B cell (primary cell): Measurements from ENCODE around the gene ERC1. TPM values are rescaled to one million over a fixed set of nuclear protein-coding genes. Genes with fewer than 3 reads are reported as not detected.

Experiments used
- ATAC-seq: fragments of 200-7000 bp; cut with Tn5 transposase; one replicate; pipeline ENCODE4 v1.10.0; 2021; ENCODE audit warnings: low read depth, mild to moderate bottlenecking, moderate number of reproducible peaks, moderate library complexity
- CTCF ChIA-PET: fragments of 350-600 bp; sonication (Branson Sonifier 250); formaldehyde crosslinking; loops from one replicate; lab custom pipeline; 2021; ENCODE audit warnings: antibody characterized with exemption, inconsistent platforms; lab: Charles Lee
- POLR2A ChIA-PET: fragments of 350-600 bp; sonication (Branson Sonifier 250); formaldehyde crosslinking; loops from one replicate; lab custom pipeline; 2021; ENCODE audit warnings: antibody characterized with exemption; lab: Charles Lee
- DNase-seq: peaks from one replicate; pipeline ENCODE4 v3.0.0; 2013
- H2AFZ ChIP-seq: 2 replicates; pipeline ENCODE4 v1.6.1; 2012; ENCODE audit warnings: mild to moderate bottlenecking, low read depth, low read length; ENCODE audit not compliant: insufficient read depth, poor library complexity, severe bottlenecking
- H3K27ac ChIP-seq, 2 donors: 1 replicate in 1 of 2; 2 replicates in 1 of 2; pipeline ENCODE4 v1.5.1; 2012 to 2013; ENCODE audit warnings: low read length in 2 of 2, mild to moderate bottlenecking in 2 of 2, moderate library complexity in 1 of 2
- H3K27me3 ChIP-seq, 4 experiments: fragments of 200-600 bp in 1 of 4; sonication (generic) in 1 of 4; replicated peaks in 1 of 4; 1 replicate in 2 of 4; 2 replicates in 2 of 4; pipeline versions ENCODE4 v1.6.1 to v1.7.0; 2013 to 2016; ENCODE audit warnings: low read length in 3 of 4, mild to moderate bottlenecking in 2 of 4, mixed read lengths in 1 of 4, moderate library complexity in 1 of 4; ENCODE audit not compliant: insufficient read depth in 4 of 4, control insufficient read depth in 3 of 4; ENCODE audit errors: control extremely low read depth in 1 of 4
- H3K36me3 ChIP-seq, 2 experiments: replicated peaks in 1 of 2; 1 replicate in 1 of 2; 2 replicates in 1 of 2; pipeline versions ENCODE4 v1.6.1 to v1.7.1; 2013; ENCODE audit warnings: low read length in 1 of 2; ENCODE audit not compliant: insufficient read depth in 2 of 2, control insufficient read depth in 1 of 2; ENCODE audit errors: control extremely low read depth in 1 of 2, extremely low read depth in 1 of 2
- H3K4me1 ChIP-seq, 2 donors: fragments of 200-600 bp in 1 of 2; sonication (generic) in 1 of 2; 1 replicate in 1 of 2; 2 replicates in 1 of 2; pipeline versions ENCODE4 v1.5.1 to v1.6.1; 2013 to 2017; ENCODE audit warnings: low read length in 2 of 2; ENCODE audit not compliant: control insufficient read depth in 2 of 2, insufficient read depth in 2 of 2
- H3K4me2 ChIP-seq: replicated peaks from 2 replicates; pipeline ENCODE3; 2012; ENCODE audit warnings: mild to moderate bottlenecking, low read depth, low read length; ENCODE audit not compliant: poor library complexity, severe bottlenecking
- H3K4me3 ChIP-seq, 5 experiments: fragments of 200-600 bp in 1 of 5; sonication (generic) in 1 of 5; 1 replicate in 3 of 5; 2 replicates in 2 of 5; pipeline versions ENCODE4 v1.5.1 to v1.7.0; 2011 to 2016; ENCODE audit warnings: low read length in 4 of 5, mild to moderate bottlenecking in 4 of 5, low read depth in 2 of 5, control low read depth in 1 of 5, moderate library complexity in 1 of 5; ENCODE audit not compliant: insufficient read depth in 1 of 5; ENCODE audit errors: control extremely low read depth in 1 of 5, extremely low read depth in 1 of 5
- H3K79me2 ChIP-seq: fragments of 200-600 bp; sonication (generic); one replicate; pipeline ENCODE4 v1.6.0; 2016; ENCODE audit warnings: low read length; ENCODE audit not compliant: control insufficient read depth, insufficient read depth
- H3K9ac ChIP-seq: fragments of 200-600 bp; sonication (generic); 2 replicates; pipeline ENCODE4 v1.6.1; 2017; ENCODE audit warnings: mild to moderate bottlenecking, low read length, moderate library complexity
- H3K9me3 ChIP-seq, 3 donors: one replicate each; pipeline versions ENCODE4 v1.6.1 to v1.7.1; 2013; ENCODE audit warnings: low read length in 2 of 3; ENCODE audit not compliant: control insufficient read depth in 2 of 3, insufficient read depth in 1 of 3; ENCODE audit errors: control extremely low read depth in 1 of 3
- H4K20me1 ChIP-seq: 2 replicates; pipeline ENCODE4 v1.6.0; 2012; ENCODE audit warnings: mild to moderate bottlenecking, low read length; ENCODE audit not compliant: insufficient read depth, control insufficient read depth, poor library complexity, severe bottlenecking
- H3K27ac Mint-ChIP-seq: one replicate; pipeline ENCODE4 v1.8.0; 2021; ENCODE audit warnings: mixed read lengths
- H3K27me3 Mint-ChIP-seq: one replicate; pipeline ENCODE4 v1.8.0; 2021; ENCODE audit warnings: mixed read lengths
- H3K4me1 Mint-ChIP-seq: one replicate; pipeline ENCODE4 v1.8.0; 2021; ENCODE audit warnings: mixed read lengths
- H3K4me3 Mint-ChIP-seq: one replicate; pipeline ENCODE4 v1.8.0; 2021; ENCODE audit warnings: mixed read lengths
- H3K9me3 Mint-ChIP-seq: one replicate; pipeline ENCODE4 v1.8.0; 2022; ENCODE audit warnings: mixed read lengths; ENCODE audit not compliant: insufficient read depth
- CTCF ChIP-seq: fragments of 200-600 bp; IDR thresholded peaks from one replicate; pipeline ENCODE4 v1.8.0; 2022; ENCODE audit warnings: antibody characterized with exemption, mild to moderate bottlenecking
- EZH2 ChIP-seq: IDR thresholded peaks from 2 replicates; pipeline ENCODE4 v1.6.1; 2012; ENCODE audit warnings: borderline replicate concordance, low read depth, mild to moderate bottlenecking, moderate library complexity, low read length; ENCODE audit not compliant: insufficient read depth, poor library complexity, severe bottlenecking
- WGBS: methylation state at CpG from one replicate; pipeline ENCODE4 v1.1.5; 2013; ENCODE audit warnings: missing lambda C conversion rate; ENCODE audit not compliant: insufficient coverage; 5-methylcytosine and 5-hydroxymethylcytosine counted together
- intact Hi-C: fragments of 100-400 bp; cut with micrococcal nuclease; formaldehyde crosslinking; loops from one replicate; pipeline ENCODE4 v1.10.0; 2022
- polyA plus RNA-seq: library from polyadenylated mRNA; depleted of rRNA; stranded (reverse); fragments of >200 nt; gene quantifications from 2 replicates; pipeline ENCODE4 v1.2.3, GENCODE V29; 2012
- total RNA-seq, 2 donors: library from RNA; stranded (reverse); fragments of 120-200 nt in 1 of 2; gene quantifications; 1 replicate in 1 of 2; 2 replicates in 1 of 2; pipeline versions ENCODE4 v1.2.3 to v1.2.4, GENCODE V29; 2013 to 2022

ERC1 gene
- total and polyA plus RNA-seq, 2 donors (not counting 1 experiment from before 2014, with no cell fraction given): 4.0 to 77.6 TPM

DNA sequence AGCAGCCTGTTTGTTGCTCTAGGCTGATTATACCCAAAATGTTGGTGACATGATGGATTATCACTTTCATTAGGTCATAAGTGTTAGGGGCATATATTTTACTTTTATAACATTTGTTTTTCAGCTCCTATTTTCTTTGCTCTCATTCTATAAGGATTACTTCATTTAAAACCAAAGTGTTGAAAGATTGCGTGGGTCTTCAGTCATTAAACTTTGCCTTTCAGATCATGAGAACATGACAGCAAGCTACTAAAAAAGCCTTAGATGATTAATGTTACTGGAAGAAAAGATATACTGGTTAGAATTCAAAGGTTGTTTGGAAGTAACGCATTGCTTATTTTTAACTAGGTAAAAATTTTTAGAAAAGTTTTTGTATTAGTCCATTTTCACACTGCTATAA lies 156.8 kb downstream of the ERC1 start:
- Histone ChIP-seq H3K9me3 (no peaks in the 10 kb centered on the region), H4K20me1 (no peaks in the 10 kb centered on the region), H3K4me3 (no peak overlapping the region), H3K4me1 (no peaks in the 10 kb centered on the region), H3K36me3 (peaks cover 3 to 8% of the 10 kb centered on the region in 2 experiments), H3K4me2 (no peak overlapping the region), H3K27ac (no peak overlapping the region), H3K27me3 (no peaks in the 10 kb centered on the region), H3K79me2 (no peaks in the 10 kb centered on the region), H3K9ac (no peak overlapping the region), H2AFZ (no peak overlapping the region)
- Mint-ChIP-seq H3K9me3 (no peaks in the 10 kb centered on the region), H3K4me3 (no peak overlapping the region), H3K27me3 (no peaks in the 10 kb centered on the region), H3K4me1 (peaks cover 4% of the 10 kb centered on the region), H3K27ac (no peak overlapping the region)
- no peak for DNase-seq
- ATAC-seq: no peak
- TF ChIP-seq CTCF (no peak), EZH2 (no peak)
- intact Hi-C loops: no loop called here
- no CpG with 5 or more reads among the region's 2 CpGs for WGBS
- ChIA-PET POLR2A (no interaction called here), CTCF (no interaction called here)

DNA sequence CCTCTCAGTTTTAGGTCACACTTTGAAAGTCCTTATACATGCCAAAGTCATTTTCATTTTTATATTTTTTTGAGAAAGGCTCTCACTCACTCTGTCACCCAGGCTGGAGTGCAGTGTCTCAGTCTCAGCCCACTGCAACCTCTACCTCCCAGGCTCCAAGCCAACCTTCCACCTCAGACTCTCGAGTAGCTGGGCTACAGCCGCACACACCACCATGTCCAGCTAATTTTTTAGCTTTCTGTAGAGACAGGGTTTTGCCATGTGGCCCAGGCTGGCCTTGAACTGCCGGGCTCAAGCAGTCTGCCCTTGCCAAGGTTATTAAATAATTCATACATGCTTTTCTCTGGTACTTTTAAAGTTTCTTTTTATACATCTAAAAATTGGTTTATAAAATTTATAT lies 166.0 kb downstream of the ERC1 start:
- intact Hi-C loops: no loop called here
- H3K27ac Mint-ChIP-seq: no peak overlapping the region
- CTCF ChIA-PET: no interaction called here
- no peak overlapping the region for H3K4me3 ChIP-seq
- no CpG with 5 or more reads among the region's 3 CpGs for WGBS
- no peaks in the 10 kb centered on the region for H3K27me3 Mint-ChIP-seq
- POLR2A ChIA-PET: no interaction called here
- peaks cover 2 to 8% of the 10 kb centered on the region in 2 experiments for H3K36me3 ChIP-seq
- H4K20me1 ChIP-seq: no peaks in the 10 kb centered on the region
- no peak for DNase-seq
- H3K9me3 ChIP-seq: no peaks in the 10 kb centered on the region
- H3K4me1 ChIP-seq: peaks cover 5 to 8% of the 10 kb centered on the region in 2 donors
- no peak overlapping the region for H2AFZ ChIP-seq
- no peak overlapping the region for H3K4me2 ChIP-seq
- TF ChIP-seq CTCF (no peak), EZH2 (no peak)
- peaks cover 18% of the 10 kb centered on the region for H3K4me1 Mint-ChIP-seq
- no peak for ATAC-seq
- no peaks in the 10 kb centered on the region for H3K27me3 ChIP-seq
- no peaks in the 10 kb centered on the region for H3K9me3 Mint-ChIP-seq
- no peaks in the 10 kb centered on the region for H3K79me2 ChIP-seq
- no peak overlapping the region for H3K4me3 Mint-ChIP-seq
- H3K9ac ChIP-seq: no peak overlapping the region
- no peak overlapping the region for H3K27ac ChIP-seq
